ENCODE data around the gene CIROP. TPM values are rescaled to one million over a fixed set of nuclear protein-coding genes. Genes with fewer than 3 reads are reported as not detected.
A peak's percentile ranks its signal among the peaks of the same experiment; 100 is the strongest.

The CIROP gene
- total and polyA plus RNA-seq, 9 of the 15 experiments (the other 6 are each of a cell fraction or from before 2014, with no cell fraction given): not detected

DNA sequence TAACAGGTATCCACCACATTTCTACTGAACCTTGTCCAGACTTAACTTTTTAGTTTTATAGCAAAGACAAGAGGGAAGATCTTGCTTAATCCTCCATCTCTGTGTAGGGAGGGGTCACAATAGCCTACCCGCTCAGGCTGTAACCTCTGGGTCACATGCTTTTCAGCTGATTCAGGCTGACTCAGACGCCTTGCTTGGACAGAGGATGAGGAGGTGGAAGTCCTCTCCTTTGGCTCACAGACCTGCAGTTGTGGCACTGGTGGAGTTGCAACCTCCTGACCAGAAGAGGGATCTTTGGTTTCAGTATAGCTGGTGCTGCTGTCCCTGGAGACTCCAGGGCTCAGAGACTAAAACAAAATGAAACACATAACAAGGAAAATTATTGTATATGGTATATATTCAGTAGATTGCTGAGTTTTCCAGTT lies 26.1 kb downstream of the CIROP start:
- FAIRE-seq: peak; percentile 99
- TF ChIP-seq ETV1 (tag; conservative IDR thresholded peaks at IDR 0.05; ENCODE audit: low read depth): peak; percentile 22; the same call in 1 of the 2 replicates
- TF ChIP-seq EP300 (IDR thresholded peaks at IDR 0.05; ENCODE audit: low read length): peak; percentile 62; the same call in 1 of the 2 replicates
- TF ChIP-seq, protein P1, sequence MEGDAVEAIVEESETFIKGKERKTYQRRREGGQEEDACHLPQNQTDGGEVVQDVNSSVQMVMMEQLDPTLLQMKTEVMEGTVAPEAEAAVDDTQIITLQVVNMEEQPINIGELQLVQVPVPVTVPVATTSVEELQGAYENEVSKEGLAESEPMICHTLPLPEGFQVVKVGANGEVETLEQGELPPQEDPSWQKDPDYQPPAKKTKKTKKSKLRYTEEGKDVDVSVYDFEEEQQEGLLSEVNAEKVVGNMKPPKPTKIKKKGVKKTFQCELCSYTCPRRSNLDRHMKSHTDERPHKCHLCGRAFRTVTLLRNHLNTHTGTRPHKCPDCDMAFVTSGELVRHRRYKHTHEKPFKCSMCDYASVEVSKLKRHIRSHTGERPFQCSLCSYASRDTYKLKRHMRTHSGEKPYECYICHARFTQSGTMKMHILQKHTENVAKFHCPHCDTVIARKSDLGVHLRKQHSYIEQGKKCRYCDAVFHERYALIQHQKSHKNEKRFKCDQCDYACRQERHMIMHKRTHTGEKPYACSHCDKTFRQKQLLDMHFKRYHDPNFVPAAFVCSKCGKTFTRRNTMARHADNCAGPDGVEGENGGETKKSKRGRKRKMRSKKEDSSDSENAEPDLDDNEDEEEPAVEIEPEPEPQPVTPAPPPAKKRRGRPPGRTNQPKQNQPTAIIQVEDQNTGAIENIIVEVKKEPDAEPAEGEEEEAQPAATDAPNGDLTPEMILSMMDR (IDR thresholded peaks at IDR 0.05 in 2 of 3, conservative IDR thresholded peaks at IDR 0.05 in 1 of 3; ENCODE audit: insufficient read depth in 2 of 3, low read depth in 1 of 3, low read length in 3 of 3): peak in 1 of 3 experiments; percentile 27; a peak in 1 of 6 replicates
- TF ChIP-seq EZH2 (IDR thresholded peaks at IDR 0.05; ENCODE audit: borderline replicate concordance, low read depth, low read length): no peak
- TF ChIP-seq, protein P2, sequence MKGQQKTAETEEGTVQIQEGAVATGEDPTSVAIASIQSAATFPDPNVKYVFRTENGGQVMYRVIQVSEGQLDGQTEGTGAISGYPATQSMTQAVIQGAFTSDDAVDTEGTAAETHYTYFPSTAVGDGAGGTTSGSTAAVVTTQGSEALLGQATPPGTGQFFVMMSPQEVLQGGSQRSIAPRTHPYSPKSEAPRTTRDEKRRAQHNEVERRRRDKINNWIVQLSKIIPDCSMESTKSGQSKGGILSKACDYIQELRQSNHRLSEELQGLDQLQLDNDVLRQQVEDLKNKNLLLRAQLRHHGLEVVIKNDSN (CRISPR knock-in tag; IDR thresholded peaks at IDR 0.05): peak; percentile 88
- no peak for TF ChIP-seq BRCA1 (IDR thresholded peaks at IDR 0.05)
- no peak for TF ChIP-seq BRCA1 (CRISPR knock-in tag; IDR thresholded peaks at IDR 0.05)
- TF ChIP-seq PHB (CRISPR knock-in tag; IDR thresholded peaks at IDR 0.05): no peak
- TF ChIP-seq MEF2D (tag; conservative IDR thresholded peaks at IDR 0.05; ENCODE audit: low read depth): peak; percentile 46
- peak; percentile 86 for TF ChIP-seq SMARCA4 (IDR thresholded peaks at IDR 0.05)
- peak; percentile 18 for TF ChIP-seq NEUROD1 (IDR thresholded peaks at IDR 0.05; ENCODE audit: borderline replicate concordance, low read depth, low read length, partially characterized antibody)
- TF ChIP-seq ZFPM2 (CRISPR knock-in tag; IDR thresholded peaks at IDR 0.05): no peak
- TF ChIP-seq BACH1 (tag; IDR thresholded peaks at IDR 0.05): peak; percentile 82; the same call in 1 of the 2 replicates
- peak; percentile 69 for TF ChIP-seq SMAD4 (CRISPR knock-in tag; conservative IDR thresholded peaks at IDR 0.05)
- TF ChIP-seq, protein P3, sequence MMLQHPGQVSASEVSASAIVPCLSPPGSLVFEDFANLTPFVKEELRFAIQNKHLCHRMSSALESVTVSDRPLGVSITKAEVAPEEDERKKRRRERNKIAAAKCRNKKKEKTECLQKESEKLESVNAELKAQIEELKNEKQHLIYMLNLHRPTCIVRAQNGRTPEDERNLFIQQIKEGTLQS (IDR thresholded peaks at IDR 0.05): peak; percentile 90
- TF ChIP-seq, protein P3 (CRISPR knock-in tag; conservative IDR thresholded peaks at IDR 0.05): peak; percentile 46; the same call in 1 of the 2 replicates

More for the DNA sequence above, 26.1 kb downstream of the CIROP start:
- WGBS (ENCODE audit: insufficient coverage, low coverage, missing lambda C conversion rate): 4% methylated on average over 2 of the region's 2 CpGs
- ATAC-seq: peak; percentile 99
- H3K4me1 ChIP-seq (replicated peaks in 1 of 2; ENCODE audit: control insufficient read depth in 2 of 2, insufficient read depth in 2 of 2, low read length in 2 of 2): peaks cover 6 to 28% of the 10 kb centered on the region in 2 experiments; a peak in 3 of 5 replicates
- ChIA-PET CTCF (ENCODE audit: low intra/inter-chr PET ratio) (interaction anchor here (0.5 to 3.2 kb wide), 3 partner anchors 10 to 708 kb away, joined by 3 to 25 read pairs (median 5); no protein-coding TSS in a partner anchor), POLR2A (interaction anchor here (0.6 to 5.1 kb wide), 7 partner anchors 10 to 194 kb away, joined by 3 to 34 read pairs (median 8); partner anchors contain the start of genes ACIN1 and C14orf119)
- H3K4me2 ChIP-seq (ENCODE audit: insufficient read depth, low read length): peak overlapping the region; percentile 42; the same call in 1 of the 2 replicates
- no peak overlapping the region for H3K4me3 ChIP-seq
- H3K9me1 ChIP-seq (ENCODE audit: control insufficient read depth, insufficient read depth, low read length): no peaks in the 10 kb centered on the region
- no peaks in the 10 kb centered on the region for H3K9me3 ChIP-seq (replicated peaks; ENCODE audit: control insufficient read depth, insufficient read depth, low read depth, low read length)
- peaks cover 11% of the 10 kb centered on the region; the same call in 2 of the 3 replicates for H3K79me2 ChIP-seq (ENCODE audit: control insufficient read depth, insufficient read depth, low read length)
- peak overlapping the region; percentile 0 to 38; a peak in 3 of 4 replicates for H3K9ac ChIP-seq (ENCODE audit: insufficient read depth in 1 of 2, low read depth in 2 of 2, low read length in 2 of 2)
- BruUV-seq (replicated peaks): no TSS peak
- peak in 3 of 4 experiments; percentile 44 to 90 (median 74) for DNase-seq (ENCODE audit: extremely low read depth in 1 of 4, low spot score in 3 of 4)
- no peak overlapping the region for H2AFZ ChIP-seq (ENCODE audit: low read depth, low read length)
- H3K27me3 ChIP-seq (ENCODE audit: control insufficient read depth in 2 of 2, insufficient read depth in 2 of 2, low read length in 2 of 2): no peaks in the 10 kb centered on the region
- intact Hi-C loops (cut with micrococcal nuclease) (loop anchor here (2.0 kb wide), 1 partner anchor 16 kb away; the partner anchor contains the start of genes ACIN1 and C14orf119), in situ Hi-C loops (cut with MboI) (no loop called here)
- H4K20me1 ChIP-seq (replicated peaks; ENCODE audit: control insufficient read depth, insufficient read depth, low read length): no peaks in the 10 kb centered on the region
- peaks cover 97% of the 10 kb centered on the region for H3K36me3 ChIP-seq (ENCODE audit: control insufficient read depth, insufficient read depth, low read length)
- H3K27ac ChIP-seq (ENCODE audit: extremely low read depth, low read depth, low read length): peak overlapping the region; percentile 71

Data from K562 (cell line).